Measurements from ENCODE around the gene RMI2. TPM values are rescaled to one million over a fixed set of nuclear protein-coding genes. Genes with fewer than 3 reads are reported as not detected.

Gene RMI2
- total RNA-seq, 2 donors from 2014 or later = 0.49 TPM; not detected in 1

- DNase-seq (ENCODE audit: low spot score) (no peak), ATAC-seq (ENCODE audit: insufficient number of reproducible peaks, low FRiP score, low read depth) (no peak)
- no peak overlapping the region for H3K27ac ChIP-seq
- H3K4me1 ChIP-seq (ENCODE audit: control insufficient read depth in 1 of 2, low read depth in 2 of 2) = peaks cover 3 to 39% of the 10 kb centered on the region in 2 donors
- no peaks in the 10 kb centered on the region for H3K9me3 ChIP-seq
- H3K36me3 ChIP-seq = no peaks in the 10 kb centered on the region
- no peak overlapping the region for H3K4me3 ChIP-seq
- H3K27me3 ChIP-seq (replicated peaks; ENCODE audit: insufficient read depth) = no peaks in the 10 kb centered on the region
- TF ChIP-seq CTCF (IDR thresholded peaks at IDR 0.05) = no peak
Observed at GRCh38 chr16:11358531-11358930, 13.3 kb downstream of the RMI2 start.

- no peak overlapping the region for H3K27ac ChIP-seq
- no peak for ATAC-seq (ENCODE audit: insufficient number of reproducible peaks, low FRiP score, low read depth)
- no peaks in the 10 kb centered on the region for H3K36me3 ChIP-seq
- no peak for TF ChIP-seq CTCF (IDR thresholded peaks at IDR 0.05)
- no peak for DNase-seq (ENCODE audit: low spot score)
- H3K4me3 ChIP-seq = no peak overlapping the region
- H3K9me3 ChIP-seq = no peaks in the 10 kb centered on the region
- peaks cover 3 to 40% of the 10 kb centered on the region in 2 donors for H3K4me1 ChIP-seq (ENCODE audit: control insufficient read depth in 1 of 2, low read depth in 2 of 2)
- H3K27me3 ChIP-seq (replicated peaks; ENCODE audit: insufficient read depth) = no peaks in the 10 kb centered on the region
Observed at GRCh38 chr16:11359370-11359769, 14.1 kb downstream of the RMI2 start.

GRCh38 chr16:11360641-11361373, 15.5 kb downstream of the RMI2 start:
- H3K9me3 ChIP-seq = no peaks in the 10 kb centered on the region
- H3K36me3 ChIP-seq = no peaks in the 10 kb centered on the region
- TF ChIP-seq CTCF (IDR thresholded peaks at IDR 0.05) = no peak
- no peak for ATAC-seq (ENCODE audit: insufficient number of reproducible peaks, low FRiP score, low read depth)
- H3K27ac ChIP-seq = no peak overlapping the region
- DNase-seq (ENCODE audit: low spot score) = no peak
- H3K27me3 ChIP-seq (replicated peaks; ENCODE audit: insufficient read depth) = no peaks in the 10 kb centered on the region
- peaks cover 3 to 47% of the 10 kb centered on the region in 2 donors for H3K4me1 ChIP-seq (ENCODE audit: control insufficient read depth in 1 of 2, low read depth in 2 of 2)
- H3K4me3 ChIP-seq = no peak overlapping the region

DNA sequence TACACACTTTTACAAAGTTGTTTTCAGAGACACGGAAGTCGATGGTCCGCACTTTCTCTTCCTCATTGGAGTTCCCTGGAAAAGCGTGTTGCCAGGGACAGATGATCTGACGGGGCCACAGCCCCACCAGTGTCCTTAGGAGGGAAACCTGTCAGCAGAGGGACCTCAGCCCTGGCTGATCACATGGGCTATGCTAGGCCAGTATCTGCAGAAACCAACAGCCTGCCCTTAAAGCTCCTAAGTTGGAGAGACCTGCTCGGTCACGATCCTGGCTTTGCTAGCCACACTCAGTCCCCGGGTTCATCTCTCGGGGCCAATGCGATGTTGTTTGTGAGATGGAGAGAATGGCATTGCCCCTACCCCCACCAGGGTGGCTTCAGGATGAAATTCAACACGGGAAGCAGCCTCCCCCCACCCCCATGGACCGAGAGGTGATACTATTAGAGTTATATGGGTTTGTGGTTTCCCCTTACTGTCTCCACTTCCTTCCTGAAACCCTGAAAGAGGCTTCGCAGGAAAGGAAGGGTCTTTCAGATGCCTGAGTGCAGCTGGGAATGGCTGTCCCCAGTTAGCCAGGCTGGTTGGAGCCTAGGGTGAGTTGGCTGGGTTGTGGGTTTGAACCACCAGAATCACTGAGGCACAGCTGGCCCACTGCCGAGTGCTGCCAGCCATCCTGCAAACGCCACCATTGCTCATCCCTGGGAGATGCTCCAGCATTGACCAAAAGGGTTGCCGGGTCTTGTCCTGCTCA, 16.6 kb downstream of the RMI2 start:
- ATAC-seq (ENCODE audit: insufficient number of reproducible peaks, low FRiP score, low read depth) (no peak), DNase-seq (ENCODE audit: low spot score) (no peak)
- no peak for TF ChIP-seq CTCF (IDR thresholded peaks at IDR 0.05)
- Histone ChIP-seq H3K27ac (no peak overlapping the region), H3K4me1 (ENCODE audit: control insufficient read depth in 1 of 2, low read depth in 2 of 2) (peaks cover 3 to 43% of the 10 kb centered on the region in 2 donors), H3K27me3 (replicated peaks; ENCODE audit: insufficient read depth) (no peaks in the 10 kb centered on the region), H3K36me3 (no peaks in the 10 kb centered on the region), H3K4me3 (no peak overlapping the region), H3K9me3 (no peaks in the 10 kb centered on the region)

DNA sequence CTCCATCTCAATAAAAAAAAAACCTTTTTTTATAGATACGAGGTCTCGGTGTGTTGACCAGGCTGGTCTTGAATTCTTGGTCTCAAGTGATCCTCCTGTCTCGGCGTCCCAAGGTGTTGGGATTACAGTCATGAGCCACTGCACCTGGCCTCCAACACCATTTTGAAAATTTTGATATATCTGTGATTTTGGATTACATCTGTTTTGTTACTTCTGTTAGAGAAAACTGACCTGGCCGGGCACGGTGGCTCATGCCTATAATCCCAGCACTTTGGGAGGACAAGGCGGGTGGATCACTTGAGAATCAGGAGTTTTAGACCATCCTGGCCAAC, 18.6 kb downstream of the RMI2 start:
- TF ChIP-seq CTCF (IDR thresholded peaks at IDR 0.05) = no peak
- Histone ChIP-seq H3K27me3 (replicated peaks; ENCODE audit: insufficient read depth) (no peaks in the 10 kb centered on the region), H3K36me3 (no peaks in the 10 kb centered on the region), H3K27ac (no peak overlapping the region), H3K4me1 (ENCODE audit: control insufficient read depth in 1 of 2, low read depth in 2 of 2) (peaks cover 0 to 25% of the 10 kb centered on the region in 2 donors), H3K4me3 (no peak overlapping the region), H3K9me3 (no peaks in the 10 kb centered on the region)
- no peak for ATAC-seq (ENCODE audit: insufficient number of reproducible peaks, low FRiP score, low read depth)
- DNase-seq (ENCODE audit: low spot score) = no peak
